D721Med (cell line): ENCODE results near the gene RANBP1.

Experiments used
- DNase-seq: peaks from one replicate; pipeline ENCODE4 v3.0.0; 2011; ENCODE audit warnings: low spot score; ENCODE audit not compliant: insufficient read length
- FAIRE-seq: peaks from 2 replicates; lab custom pipeline; 2011; peaks lifted over from hg19 to GRCh38; lab: Jason Lieb, UNC
- CTCF ChIP-seq: IDR thresholded peaks from 2 replicates; pipeline ENCODE4 v1.5.1; 2012; ENCODE audit warnings: mild to moderate bottlenecking, control low read depth; ENCODE audit not compliant: insufficient read depth; ENCODE audit errors: missing control alignments

RANBP1 gene

GRCh38 chr22:20123366-20124082, 7.6 kb downstream of the RANBP1 start:
- no peak for FAIRE-seq
- DNase-seq: no peak
- no peak for TF ChIP-seq CTCF

GRCh38 chr22:20124083-20124787, 8.3 kb downstream of the RANBP1 start:
- DNase-seq: no peak

GRCh38 chr22:20125201-20126174, 9.6 kb downstream of the RANBP1 start:
- TF ChIP-seq CTCF: no peak
- DNase-seq (no peak), FAIRE-seq (no peak)

More at GRCh38 chr22:20124083-20124787, 8.3 kb downstream of the RANBP1 start:
- no peak for TF ChIP-seq CTCF
- FAIRE-seq: no peak

- DNase-seq (no peak), FAIRE-seq (no peak)
- TF ChIP-seq CTCF: no peak
Observed at GRCh38 chr22:20126284-20127029, 10.6 kb downstream of the RANBP1 start.

GRCh38 chr22:20127318-20127868, 11.5 kb downstream of the RANBP1 start:
- no peak for DNase-seq
- no peak for FAIRE-seq
- no peak for TF ChIP-seq CTCF
